WTC11 (cell line): ENCODE measurements around the gene AIFM2.

Experiments used
- ATF1 ChIP-seq: sonication (generic); formaldehyde crosslinking; IDR thresholded peaks from 2 replicates; pipeline ENCODE4 v1.8.1; 2023; ENCODE audit warnings: mild to moderate bottlenecking, moderate library complexity, missing genetic modification reagents
- CREB1 ChIP-seq: sonication (generic); formaldehyde crosslinking; IDR thresholded peaks from 2 replicates; pipeline ENCODE4 v1.8.0; 2023; ENCODE audit warnings: mild to moderate bottlenecking, missing genetic modification reagents
- CREM ChIP-seq: sonication (generic); formaldehyde crosslinking; IDR thresholded peaks from 2 replicates; pipeline ENCODE4 v1.8.1; 2022; ENCODE audit warnings: mild to moderate bottlenecking, missing genetic modification reagents, moderate library complexity
- CTCF ChIP-seq: fragments of 200-600 bp; IDR thresholded peaks from 2 replicates; pipeline ENCODE4 v1.8.0; 2022; ENCODE audit warnings: antibody characterized with exemption
- E2F1 ChIP-seq: sonication (generic); formaldehyde crosslinking; IDR thresholded peaks from 2 replicates; pipeline ENCODE4 v1.8.0; 2022; ENCODE audit warnings: mild to moderate bottlenecking, missing genetic modification reagents
- E2F4 ChIP-seq: sonication (generic); formaldehyde crosslinking; IDR thresholded peaks from 2 replicates; pipeline ENCODE4 v1.8.1; 2022; ENCODE audit warnings: low read depth, mild to moderate bottlenecking, moderate library complexity, missing genetic modification reagents, borderline replicate concordance
- FOXK1 ChIP-seq: sonication (generic); formaldehyde crosslinking; IDR thresholded peaks from 2 replicates; pipeline ENCODE4 v1.8.0; 2022; ENCODE audit warnings: mild to moderate bottlenecking, moderate library complexity, missing genetic modification reagents
- NR2C2 ChIP-seq: sonication (generic); formaldehyde crosslinking; IDR thresholded peaks from 2 replicates; pipeline ENCODE4 v1.8.0; 2022; ENCODE audit warnings: mild to moderate bottlenecking, missing genetic modification reagents
- SMAD3 ChIP-seq: sonication (generic); formaldehyde crosslinking; IDR thresholded peaks from 2 replicates; pipeline ENCODE4 v1.8.0; 2022; ENCODE audit warnings: missing genetic modification reagents, mild to moderate bottlenecking, borderline replicate concordance
- ZBTB21 ChIP-seq: sonication (generic); formaldehyde crosslinking; IDR thresholded peaks from 2 replicates; pipeline ENCODE4 v1.8.1; 2023; ENCODE audit warnings: mild to moderate bottlenecking, missing genetic modification reagents, borderline replicate concordance
- ZNF121 ChIP-seq: sonication (generic); formaldehyde crosslinking; IDR thresholded peaks from 2 replicates; pipeline ENCODE4 v1.8.0; 2023; ENCODE audit warnings: missing genetic modification reagents
- ZNF263 ChIP-seq: sonication (generic); formaldehyde crosslinking; IDR thresholded peaks from 2 replicates; pipeline ENCODE4 v1.8.1; 2022; ENCODE audit warnings: low read depth, mild to moderate bottlenecking, moderate library complexity, missing genetic modification reagents
- TF ChIP-seq, protein P1 (sequence below): sonication (generic); formaldehyde crosslinking; conservative IDR thresholded peaks from 2 replicates; pipeline ENCODE4 v1.8.1; 2023; ENCODE audit warnings: mild to moderate bottlenecking, low read depth, missing genetic modification reagents, moderate library complexity

- TF ChIP-seq E2F4 (CRISPR knock-in tag) = no peak
- no peak for TF ChIP-seq ZNF263 (CRISPR knock-in tag)
- TF ChIP-seq CTCF = no peak
- TF ChIP-seq, protein P1, sequence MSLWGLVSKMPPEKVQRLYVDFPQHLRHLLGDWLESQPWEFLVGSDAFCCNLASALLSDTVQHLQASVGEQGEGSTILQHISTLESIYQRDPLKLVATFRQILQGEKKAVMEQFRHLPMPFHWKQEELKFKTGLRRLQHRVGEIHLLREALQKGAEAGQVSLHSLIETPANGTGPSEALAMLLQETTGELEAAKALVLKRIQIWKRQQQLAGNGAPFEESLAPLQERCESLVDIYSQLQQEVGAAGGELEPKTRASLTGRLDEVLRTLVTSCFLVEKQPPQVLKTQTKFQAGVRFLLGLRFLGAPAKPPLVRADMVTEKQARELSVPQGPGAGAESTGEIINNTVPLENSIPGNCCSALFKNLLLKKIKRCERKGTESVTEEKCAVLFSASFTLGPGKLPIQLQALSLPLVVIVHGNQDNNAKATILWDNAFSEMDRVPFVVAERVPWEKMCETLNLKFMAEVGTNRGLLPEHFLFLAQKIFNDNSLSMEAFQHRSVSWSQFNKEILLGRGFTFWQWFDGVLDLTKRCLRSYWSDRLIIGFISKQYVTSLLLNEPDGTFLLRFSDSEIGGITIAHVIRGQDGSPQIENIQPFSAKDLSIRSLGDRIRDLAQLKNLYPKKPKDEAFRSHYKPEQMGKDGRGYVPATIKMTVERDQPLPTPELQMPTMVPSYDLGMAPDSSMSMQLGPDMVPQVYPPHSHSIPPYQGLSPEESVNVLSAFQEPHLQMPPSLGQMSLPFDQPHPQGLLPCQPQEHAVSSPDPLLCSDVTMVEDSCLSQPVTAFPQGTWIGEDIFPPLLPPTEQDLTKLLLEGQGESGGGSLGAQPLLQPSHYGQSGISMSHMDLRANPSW (CRISPR knock-in tag) = no peak
- TF ChIP-seq ZBTB21 = no peak
- no peak for TF ChIP-seq CREB1 (CRISPR knock-in tag)
- no peak for TF ChIP-seq E2F1
- no peak for TF ChIP-seq SMAD3 (CRISPR knock-in tag)
- no peak for TF ChIP-seq ZNF121
- no peak for TF ChIP-seq FOXK1 (CRISPR knock-in tag)
- TF ChIP-seq ATF1 (CRISPR knock-in tag) = no peak
- TF ChIP-seq NR2C2 (CRISPR knock-in tag) = no peak
- no peak for TF ChIP-seq CREM (CRISPR knock-in tag)
Measured at GRCh38 chr10:70096016-70096704, 36.5 kb downstream of the AIFM2 start.
